Measurements from ENCODE around the gene WDR82. TPM values are rescaled to one million over a fixed set of nuclear protein-coding genes. Genes with fewer than 3 reads are reported as not detected.

WDR82 gene
- total RNA-seq, 4 donors from 2014 or later = 49.5 to 60.3 (median 56.3) TPM

DNA sequence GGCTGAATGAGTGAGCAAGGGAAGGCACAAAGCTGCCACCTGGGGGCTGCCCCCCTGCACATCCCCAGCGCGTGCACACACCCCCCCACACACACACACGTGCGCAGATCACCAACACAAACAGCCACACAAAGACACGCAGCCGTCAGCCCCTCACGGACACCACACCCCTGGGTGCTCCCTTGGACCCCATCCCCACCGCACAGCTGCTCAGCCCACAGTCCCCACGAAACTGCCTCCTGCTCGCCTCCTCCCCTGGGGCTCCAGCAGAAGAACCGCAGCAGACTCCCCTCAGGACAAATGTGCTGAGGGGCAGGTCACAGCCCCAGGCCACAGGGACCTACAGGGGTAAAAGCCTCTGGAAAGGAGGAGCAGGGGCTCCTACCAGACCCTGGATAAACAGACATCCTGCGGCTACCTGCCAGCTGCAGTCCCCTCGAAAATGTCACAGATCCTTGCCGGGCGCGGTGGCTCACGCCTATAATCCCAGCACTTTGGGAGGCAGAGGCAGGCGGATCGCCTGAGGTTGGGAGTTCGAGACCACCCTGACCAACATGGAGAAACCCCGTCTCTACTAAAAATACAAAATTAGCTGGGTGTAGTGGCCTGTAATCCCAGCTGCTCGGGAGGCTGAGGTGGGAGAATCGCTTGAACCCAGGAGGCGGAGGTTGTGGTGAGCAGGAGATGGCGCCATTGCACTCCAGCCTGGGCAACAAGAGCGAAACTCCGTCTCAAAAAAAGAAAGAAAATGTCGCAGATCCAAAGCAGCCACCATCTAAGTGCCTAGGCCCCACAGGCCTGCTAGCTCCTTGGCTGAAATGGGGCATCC is 46.0 kb downstream of the WDR82 start:
- TF ChIP-seq POLR2A (IDR thresholded peaks at IDR 0.05) = no peak
- no peak for TF ChIP-seq CTCF (IDR thresholded peaks at IDR 0.05)
- no peak overlapping the region for H3K4me3 ChIP-seq (ENCODE audit: low read depth, poor library complexity, severe bottlenecking)
- DNase-seq (ENCODE audit: low spot score in 2 of 2) = no peak
- intact Hi-C loops (cut with DNase I; ENCODE audit: low total_unique reads) = loop anchor here (10.0 kb wide), 1 partner anchor 52 kb away; the partner anchor contains the start of gene GLYCTK
- 82% methylated on average over 28 of the region's 28 CpGs for WGBS, 2 donors

DNA sequence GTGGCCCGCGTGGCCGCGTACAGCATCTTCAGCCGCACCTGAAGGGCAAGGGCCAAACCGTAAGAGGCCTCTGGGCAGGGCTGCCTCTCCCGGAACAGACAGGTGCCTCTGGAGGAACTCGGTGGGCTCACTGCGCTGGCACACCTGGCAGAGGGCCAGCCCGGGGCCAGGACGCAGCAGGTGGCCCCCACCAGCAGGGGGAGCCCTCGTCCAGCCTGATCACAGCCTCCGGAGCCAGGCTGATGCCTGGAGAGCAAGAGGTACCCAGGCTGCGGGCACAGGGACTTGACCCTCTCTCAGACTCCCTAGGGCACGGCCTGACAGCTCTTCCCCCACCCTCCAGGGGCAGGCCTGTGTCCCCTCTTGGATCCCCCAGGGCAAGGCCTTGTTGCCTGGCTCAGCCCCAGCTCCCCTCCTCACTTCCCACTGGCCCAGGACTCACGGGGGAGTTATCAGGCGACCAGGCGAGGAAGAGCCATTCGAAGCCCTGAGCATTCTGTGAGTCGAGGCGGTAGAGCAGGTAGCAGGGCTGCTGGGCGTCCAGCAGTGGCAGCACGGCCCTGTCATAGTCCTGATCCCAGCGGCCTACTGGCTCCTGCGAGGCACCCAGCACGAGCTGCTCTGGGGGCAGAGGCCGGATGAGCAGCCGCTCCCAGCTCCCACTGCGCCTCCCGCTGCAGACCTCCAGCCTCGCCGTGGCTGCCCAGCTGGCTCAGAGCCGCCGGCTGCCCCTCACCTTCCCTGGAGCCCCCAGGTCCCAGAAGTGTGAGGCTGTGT is 46.8 kb downstream of the WDR82 start:
- peak in 1 of 2 donors; percentile 92 for DNase-seq (ENCODE audit: low spot score in 2 of 2)
- H3K4me3 ChIP-seq (ENCODE audit: low read depth, poor library complexity, severe bottlenecking) = no peak overlapping the region
- 61 to 66% methylated on average over 21 to 28 of the region's 34 CpGs for WGBS, 2 donors
- TF ChIP-seq POLR2A (IDR thresholded peaks at IDR 0.05) (no peak), CTCF (IDR thresholded peaks at IDR 0.05) (no peak)
- intact Hi-C loops (cut with DNase I; ENCODE audit: low total_unique reads) = loop anchor here (10.0 kb wide), 1 partner anchor 53 kb away; the partner anchor contains the start of gene GLYCTK

DNA sequence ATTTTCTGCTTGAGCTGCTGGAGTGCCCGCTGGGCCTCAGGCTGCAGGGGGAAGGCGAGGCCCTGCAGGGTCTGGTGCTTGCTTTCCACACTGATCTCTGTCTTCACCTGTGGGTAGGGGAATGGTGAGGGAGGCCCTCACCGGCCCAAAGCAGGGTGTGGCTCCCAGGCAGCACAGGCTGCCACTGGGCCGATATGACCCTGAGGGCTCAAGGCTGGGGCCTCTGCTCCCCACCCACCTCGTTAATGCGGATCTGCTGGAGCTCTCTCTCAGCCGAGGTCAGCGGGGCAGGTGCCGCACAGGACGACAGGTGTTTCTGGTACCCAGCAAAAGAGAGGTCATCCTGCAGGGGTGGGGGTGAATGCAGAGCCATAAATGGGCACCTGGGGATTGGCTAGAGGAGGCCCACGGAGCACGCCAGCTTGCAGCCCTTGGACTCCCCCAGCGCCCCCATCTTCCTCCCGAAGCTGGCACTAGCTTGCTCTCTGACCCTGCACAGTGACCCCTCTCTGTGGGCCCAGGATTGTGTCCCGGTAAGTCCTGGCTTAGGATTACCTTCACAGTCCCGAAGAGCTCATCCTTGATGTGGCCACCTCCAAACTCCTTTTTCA is 47.5 kb downstream of the WDR82 start:
- no peak overlapping the region for H3K4me3 ChIP-seq (ENCODE audit: low read depth, poor library complexity, severe bottlenecking)
- DNase-seq (ENCODE audit: low spot score in 2 of 2) = no peak
- 82 to 88% methylated on average over 16 of the region's 16 CpGs for WGBS, 2 donors
- intact Hi-C loops (cut with DNase I; ENCODE audit: low total_unique reads) = loop anchor here (10.0 kb wide), 1 partner anchor 54 kb away; the partner anchor contains the start of gene GLYCTK
- TF ChIP-seq CTCF (IDR thresholded peaks at IDR 0.05) (no peak), POLR2A (IDR thresholded peaks at IDR 0.05) (no peak)

DNA sequence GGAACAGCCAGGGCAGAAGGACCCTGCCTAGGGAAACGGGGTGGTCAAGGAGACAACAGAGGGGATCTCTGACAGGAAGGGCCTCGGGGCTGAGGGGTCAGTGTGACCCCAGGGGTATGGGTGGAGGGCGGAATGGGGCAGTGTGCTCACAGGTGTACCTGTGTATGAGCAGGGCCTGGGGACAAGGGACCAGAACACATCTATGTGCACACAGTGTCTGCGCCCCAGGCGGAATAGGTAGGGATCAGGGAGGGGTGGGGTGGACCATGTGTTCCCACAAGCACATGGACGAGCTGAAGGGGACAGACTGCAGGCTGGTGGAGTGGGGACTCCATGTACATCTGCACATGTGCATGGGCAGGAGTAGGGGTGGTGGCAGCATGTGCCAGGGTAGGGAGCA is 48.0 kb downstream of the WDR82 start:
- TF ChIP-seq CTCF (IDR thresholded peaks at IDR 0.05) (no peak), POLR2A (IDR thresholded peaks at IDR 0.05) (no peak)
- intact Hi-C loops (cut with DNase I; ENCODE audit: low total_unique reads) = loop anchor here (10.0 kb wide), 1 partner anchor 54 kb away; the partner anchor contains the start of gene GLYCTK
- DNase-seq (ENCODE audit: low spot score in 2 of 2) = no peak
- no peak overlapping the region for H3K4me3 ChIP-seq (ENCODE audit: low read depth, poor library complexity, severe bottlenecking)
- WGBS, 2 donors = 90 to 93% methylated on average over 6 of the region's 6 CpGs

DNA sequence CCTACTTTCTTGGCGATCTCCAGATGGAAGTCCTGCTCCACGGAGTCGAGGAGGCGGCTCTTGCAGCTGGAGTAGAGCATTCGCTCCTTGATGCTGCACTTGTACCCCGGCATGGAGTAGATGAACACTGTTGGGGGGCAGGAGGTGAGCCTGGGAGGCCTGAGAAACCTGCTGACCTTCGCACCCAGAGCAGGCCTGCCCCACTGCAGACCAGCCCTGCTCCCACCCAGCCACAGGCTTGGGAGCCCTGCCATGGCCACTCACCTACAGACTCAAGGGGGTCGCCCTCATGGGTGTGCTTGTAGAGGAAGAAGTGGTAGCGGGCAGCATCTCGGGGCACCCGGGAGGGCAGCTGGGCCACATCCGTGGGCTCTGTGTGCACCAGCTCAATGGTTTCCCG is 48.8 kb downstream of the WDR82 start:
- no peak for TF ChIP-seq CTCF (IDR thresholded peaks at IDR 0.05)
- TF ChIP-seq POLR2A (IDR thresholded peaks at IDR 0.05) = no peak
- no peak overlapping the region for H3K4me3 ChIP-seq (ENCODE audit: low read depth, poor library complexity, severe bottlenecking)
- DNase-seq (ENCODE audit: low spot score in 2 of 2) = no peak
- WGBS, 2 donors = 92 to 94% methylated on average over 10 to 12 of the region's 13 CpGs
- intact Hi-C loops (cut with DNase I; ENCODE audit: low total_unique reads) = loop anchor here (5.0 to 10.0 kb wide), 2 partner anchors 55 to 113 kb away; partner anchors contain the start of gene GLYCTK
